GM18909 (cell line): ENCODE results near the gene MCF2L.

Experiments used
- ATAC-seq: cut with Tn5 transposase; IDR thresholded peaks from one replicate; pipeline ENCODE4 v1.9.1; 2021; ENCODE audit warnings: mild to moderate bottlenecking; ENCODE audit not compliant: unreplicated experiment, poor library complexity

MCF2L gene

DNA sequence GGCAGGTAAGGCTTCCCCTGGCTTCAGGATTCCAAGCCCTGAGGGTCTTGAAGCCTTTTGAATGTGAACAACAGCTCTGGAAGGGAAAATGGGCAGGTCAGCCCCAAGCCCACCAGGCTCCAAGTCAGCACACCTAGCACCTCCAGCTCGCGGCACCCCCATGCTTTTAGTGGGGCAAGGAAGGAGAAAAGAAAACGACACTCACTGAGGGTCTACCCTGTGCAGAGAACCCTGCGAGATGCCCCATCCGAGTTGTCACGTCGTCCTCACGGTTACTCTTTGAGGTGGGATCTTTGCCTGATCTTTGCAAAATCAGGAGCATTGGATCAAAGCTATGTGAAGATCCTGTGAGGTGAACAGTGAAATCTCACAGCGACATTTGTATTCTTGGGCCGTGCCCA is 147.9 kb downstream of the MCF2L start:
- ATAC-seq: no peak

- ATAC-seq: no peak
Measured at GRCh38 chr13:113117335-113117872, 148.4 kb downstream of the MCF2L start.

DNA sequence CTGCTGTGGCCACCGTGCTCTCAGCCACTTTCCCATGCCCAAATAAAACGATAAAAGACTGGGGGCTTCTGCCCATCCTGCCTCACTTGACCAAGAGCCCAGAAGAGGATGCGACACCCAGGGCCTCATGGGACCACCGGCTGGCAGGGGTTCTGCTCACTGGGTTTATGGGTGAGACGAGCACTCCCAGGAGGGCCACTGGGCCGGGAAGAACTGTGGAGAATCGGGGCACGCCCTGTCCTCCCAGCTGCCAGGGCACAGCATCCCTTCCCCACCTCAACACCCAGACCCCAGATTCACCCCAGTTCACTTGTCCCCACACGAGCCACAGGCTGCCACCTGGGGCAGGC is 148.9 kb downstream of the MCF2L start:
- no peak for ATAC-seq

DNA sequence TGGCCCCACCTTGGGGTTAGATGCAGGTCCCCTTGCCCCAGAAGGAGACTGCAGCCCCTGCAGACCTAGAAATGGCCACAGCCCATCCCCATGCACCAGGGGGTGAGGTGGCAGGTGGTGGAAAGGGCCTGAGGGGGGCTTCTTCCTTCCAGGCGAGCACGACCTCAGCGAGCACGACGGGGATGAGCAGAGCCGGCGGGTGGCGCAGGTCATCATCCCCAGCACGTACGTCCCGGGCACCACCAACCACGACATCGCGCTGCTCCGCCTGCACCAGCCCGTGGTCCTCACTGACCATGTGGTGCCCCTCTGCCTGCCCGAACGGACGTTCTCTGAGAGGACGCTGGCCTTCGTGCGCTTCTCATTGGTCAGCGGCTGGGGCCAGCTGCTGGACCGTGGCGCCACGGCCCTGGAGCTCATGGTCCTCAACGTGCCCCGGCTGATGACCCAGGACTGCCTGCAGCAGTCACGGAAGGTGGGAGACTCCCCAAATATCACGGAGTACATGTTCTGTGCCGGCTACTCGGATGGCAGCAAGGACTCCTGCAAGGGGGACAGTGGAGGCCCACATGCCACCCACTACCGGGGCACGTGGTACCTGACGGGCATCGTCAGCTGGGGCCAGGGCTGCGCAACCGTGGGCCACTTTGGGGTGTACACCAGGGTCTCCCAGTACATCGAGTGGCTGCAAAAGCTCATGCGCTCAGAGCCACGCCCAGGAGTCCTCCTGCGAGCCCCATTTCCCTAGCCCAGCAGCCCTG is 149.4 kb downstream of the MCF2L start:
- no peak for ATAC-seq

DNA sequence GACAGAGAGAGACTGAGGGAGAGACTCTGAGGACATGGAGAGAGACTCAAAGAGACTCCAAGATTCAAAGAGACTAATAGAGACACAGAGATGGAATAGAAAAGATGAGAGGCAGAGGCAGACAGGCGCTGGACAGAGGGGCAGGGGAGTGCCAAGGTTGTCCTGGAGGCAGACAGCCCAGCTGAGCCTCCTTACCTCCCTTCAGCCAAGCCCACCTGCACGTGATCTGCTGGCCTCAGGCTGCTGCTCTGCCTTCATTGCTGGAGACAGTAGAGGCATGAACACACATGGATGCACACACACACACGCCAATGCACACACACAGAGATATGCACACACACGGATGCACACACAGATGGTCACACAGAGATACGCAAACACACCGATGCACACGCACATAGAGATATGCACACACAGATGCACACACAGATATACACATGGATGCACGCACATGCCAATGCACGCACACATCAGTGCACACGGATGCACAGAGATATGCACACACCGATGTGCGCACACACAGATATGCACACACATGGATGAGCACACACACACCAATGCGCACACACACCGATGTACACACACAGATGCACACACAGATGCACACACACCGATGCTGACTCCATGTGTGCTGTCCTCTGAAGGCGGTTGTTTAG is 150.3 kb downstream of the MCF2L start:
- ATAC-seq: no peak

GRCh38 chr13:113119822-113120189 is 150.8 kb downstream of the MCF2L start:
- no peak for ATAC-seq

- ATAC-seq: no peak
Measured at GRCh38 chr13:113120300-113121182, 151.5 kb downstream of the MCF2L start.

GRCh38 chr13:113121183-113121927 is 152.3 kb downstream of the MCF2L start:
- no peak for ATAC-seq

GRCh38 chr13:113121928-113122471 is 153.0 kb downstream of the MCF2L start:
- ATAC-seq: no peak

- ATAC-seq: no peak
Measured at GRCh38 chr13:113122550-113123225, 153.7 kb downstream of the MCF2L start, which contains the start of gene F10. Gene F10 (plus strand): TSS chr13:113122799. CDS start chr13:113122856, 57 bp downstream.

GRCh38 chr13:113123226-113124201 is 154.5 kb downstream of the MCF2L start:
- ATAC-seq: no peak

DNA sequence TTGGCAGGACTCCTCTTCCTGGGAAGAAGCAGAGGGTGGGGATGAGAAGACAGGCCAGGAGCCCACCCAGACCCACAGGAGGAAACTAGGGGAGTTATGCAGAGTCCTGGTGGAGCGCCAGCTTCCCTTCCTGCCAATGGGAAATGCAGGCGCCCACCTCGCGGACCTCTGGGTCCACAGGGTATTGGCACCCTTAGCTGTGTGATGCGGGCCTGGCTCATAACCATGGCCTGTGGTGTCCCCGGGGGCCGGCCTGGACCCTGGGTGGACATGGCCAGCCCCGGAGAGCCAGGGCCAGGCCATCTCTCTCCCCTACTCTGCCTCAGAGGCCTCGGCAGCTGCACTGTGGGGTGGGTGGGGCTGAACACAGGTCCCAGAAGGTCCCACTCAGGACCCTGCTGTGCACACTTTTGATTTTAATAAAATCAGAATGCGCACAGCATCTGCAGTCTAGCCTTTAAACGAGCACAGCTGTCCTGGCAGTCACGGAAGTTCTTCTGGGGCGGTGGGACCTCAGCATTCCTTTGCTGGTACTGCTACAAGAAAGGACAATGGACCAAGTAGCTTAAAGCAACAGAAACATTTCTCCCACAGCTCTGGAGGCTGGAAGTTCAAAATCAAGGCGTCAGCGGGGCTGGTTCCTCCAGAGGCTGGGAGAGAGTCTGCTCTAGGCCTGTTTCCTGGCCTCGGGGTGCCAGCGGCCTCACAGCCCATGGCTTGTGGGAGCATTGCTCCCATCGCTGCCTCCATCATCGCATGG is 155.4 kb downstream of the MCF2L start:
- ATAC-seq: no peak

GRCh38 chr13:113125506-113126264 is 156.7 kb downstream of the MCF2L start:
- ATAC-seq: no peak

DNA sequence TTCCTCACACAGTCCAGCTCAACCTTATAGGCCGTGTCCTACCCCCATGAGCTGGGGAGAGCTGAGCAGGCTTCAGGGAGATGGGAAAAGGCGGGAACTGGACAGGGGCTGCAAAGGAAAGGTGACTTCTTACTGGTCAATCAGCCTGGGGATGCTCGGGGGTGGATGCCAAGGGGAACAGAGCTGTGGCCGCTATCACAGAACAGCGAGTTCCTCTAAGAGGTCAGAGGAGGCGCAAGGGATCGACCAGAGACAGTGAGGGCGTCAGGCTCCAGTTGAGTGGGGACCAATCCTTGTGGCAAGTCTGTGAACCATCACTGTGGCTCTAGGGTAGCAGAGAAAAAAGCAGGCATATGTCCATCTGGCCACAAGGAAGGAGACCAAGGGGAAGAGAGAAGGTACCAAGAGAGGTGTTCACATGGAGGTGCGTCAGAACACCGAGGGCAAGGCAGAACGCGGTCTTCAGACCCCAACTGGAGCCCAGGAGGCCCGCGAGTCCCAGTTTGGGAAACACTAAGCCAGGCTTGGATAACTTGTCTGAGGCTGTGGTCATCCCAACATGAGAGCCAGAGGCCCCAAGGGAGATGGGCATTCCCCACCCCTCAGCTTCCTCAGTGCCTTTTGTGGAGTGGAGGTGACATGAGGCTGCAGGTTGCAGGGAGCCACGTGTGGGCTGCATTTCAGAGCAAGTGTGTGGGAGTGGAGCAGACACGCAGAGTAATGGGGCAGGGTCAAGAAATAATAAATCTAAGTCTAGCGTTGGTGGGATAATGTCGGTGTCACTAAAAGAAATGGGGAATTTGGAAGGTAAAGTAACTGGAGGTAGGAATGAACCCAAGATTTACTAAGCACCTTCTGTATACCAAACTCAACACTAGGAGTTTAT is 157.5 kb downstream of the MCF2L start:
- no peak for ATAC-seq

- ATAC-seq: no peak
Measured at GRCh38 chr13:113129480-113129879, 160.5 kb downstream of the MCF2L start.
